Liver (tissue), 3 donors: ENCODE data around the gene TM9SF2.

ENCODE experiments used
- CTCF ChIP-seq: fragments of 150-350 bp; IDR thresholded peaks from 2 replicates; pipeline ENCODE4 v1.5.1; 2017; ENCODE audit warnings: improper control_type of control experiment, low read depth, low read length; ENCODE audit not compliant: missing input control
- HNF4G ChIP-seq: IDR thresholded peaks from 2 replicates; pipeline ENCODE4 v1.6.1; 2016; ENCODE audit warnings: antibody characterized with exemption
- SP1 ChIP-seq: IDR thresholded peaks from 2 replicates; pipeline ENCODE4 v1.6.1; 2018; ENCODE audit warnings: antibody characterized with exemption, mild to moderate bottlenecking
- donor health status: healthy.
- donor health status: healthy.

- TF ChIP-seq CTCF (no peak), SP1 (no peak), HNF4G (no peak)
Observed at GRCh38 chr13:99580500-99581268, 79.4 kb downstream of the TM9SF2 start.
